Islet precursor cell (in vitro differentiated cells): ENCODE results near the gene IQSEC1.
A peak's percentile ranks its signal among the peaks of the same experiment; 100 is the strongest.

Experiments used
- DNase-seq: peaks from one replicate; pipeline ENCODE4 v3.0.0-alpha.2; 2018

Gene IQSEC1

DNA sequence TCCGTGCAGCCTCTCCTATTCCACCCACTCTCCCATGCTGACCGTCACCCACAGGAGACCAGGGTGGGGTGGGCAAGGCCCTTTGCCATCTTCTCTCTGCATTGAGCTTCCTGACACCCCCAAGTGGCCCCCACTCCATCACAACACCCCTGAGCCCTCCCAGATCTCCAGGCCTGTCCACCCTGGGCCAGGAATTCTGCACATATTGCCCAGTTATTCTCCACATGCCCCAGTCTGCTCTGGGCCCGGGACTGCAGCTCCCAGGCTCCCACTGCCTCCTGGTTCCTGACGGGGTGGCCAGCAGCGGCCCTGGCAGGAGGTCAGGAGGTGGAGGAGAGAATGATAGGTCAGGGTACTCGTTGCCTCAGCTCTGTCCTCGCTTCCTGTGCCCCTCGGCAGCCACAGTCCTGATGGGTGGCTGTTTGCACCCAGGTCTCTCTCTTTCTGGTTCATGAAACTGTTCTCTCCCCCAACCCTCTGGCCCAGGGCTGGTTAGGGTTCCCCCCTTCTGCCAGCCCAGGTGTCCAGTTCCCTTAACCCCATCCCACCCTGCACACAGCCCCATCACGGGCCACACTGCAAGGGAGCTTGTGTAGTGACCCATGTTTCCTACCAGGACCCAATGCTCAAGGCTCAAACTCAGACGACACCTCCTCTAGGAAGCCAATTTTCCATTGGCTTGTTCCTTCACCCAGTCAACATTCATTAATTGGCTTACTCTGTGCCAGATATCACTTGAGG, 47.3 kb downstream of the IQSEC1 start:
- no peak for DNase-seq

DNA sequence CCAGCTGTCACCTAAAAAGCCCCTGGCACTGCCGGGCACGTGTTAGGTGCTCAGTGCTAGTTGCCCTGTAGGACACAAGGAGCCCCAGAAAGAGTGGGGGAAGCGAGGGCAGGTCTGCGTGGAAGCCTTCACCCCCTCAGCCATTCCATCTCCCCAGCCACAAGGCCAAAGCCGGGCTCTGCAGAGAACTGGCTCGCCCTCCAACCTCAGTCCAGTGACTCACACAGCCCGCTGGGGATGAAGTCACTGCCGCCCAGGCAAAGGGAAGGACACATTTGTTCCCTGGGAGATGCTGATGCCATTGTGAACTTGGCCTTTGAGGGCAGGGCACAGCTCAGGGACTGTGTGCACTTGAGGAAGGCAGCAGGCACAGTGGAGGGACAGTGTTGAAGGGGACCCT, 48.1 kb downstream of the IQSEC1 start:
- DNase-seq: peak; percentile 81

DNA sequence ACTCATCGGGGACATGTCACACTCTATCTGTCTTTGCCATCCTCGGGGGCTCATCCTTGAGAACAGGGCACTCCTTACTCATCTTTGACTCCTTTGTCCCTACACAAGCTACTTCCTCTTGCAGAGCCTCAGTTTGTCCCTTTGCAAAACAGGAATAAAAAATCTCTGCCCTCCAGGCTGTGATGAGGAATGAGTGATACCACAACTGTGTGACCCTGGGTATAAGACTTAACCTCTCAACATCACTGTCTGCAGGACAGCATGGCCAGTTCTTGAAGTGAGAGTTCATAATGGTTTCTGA, 48.5 kb downstream of the IQSEC1 start:
- DNase-seq: no peak

DNA sequence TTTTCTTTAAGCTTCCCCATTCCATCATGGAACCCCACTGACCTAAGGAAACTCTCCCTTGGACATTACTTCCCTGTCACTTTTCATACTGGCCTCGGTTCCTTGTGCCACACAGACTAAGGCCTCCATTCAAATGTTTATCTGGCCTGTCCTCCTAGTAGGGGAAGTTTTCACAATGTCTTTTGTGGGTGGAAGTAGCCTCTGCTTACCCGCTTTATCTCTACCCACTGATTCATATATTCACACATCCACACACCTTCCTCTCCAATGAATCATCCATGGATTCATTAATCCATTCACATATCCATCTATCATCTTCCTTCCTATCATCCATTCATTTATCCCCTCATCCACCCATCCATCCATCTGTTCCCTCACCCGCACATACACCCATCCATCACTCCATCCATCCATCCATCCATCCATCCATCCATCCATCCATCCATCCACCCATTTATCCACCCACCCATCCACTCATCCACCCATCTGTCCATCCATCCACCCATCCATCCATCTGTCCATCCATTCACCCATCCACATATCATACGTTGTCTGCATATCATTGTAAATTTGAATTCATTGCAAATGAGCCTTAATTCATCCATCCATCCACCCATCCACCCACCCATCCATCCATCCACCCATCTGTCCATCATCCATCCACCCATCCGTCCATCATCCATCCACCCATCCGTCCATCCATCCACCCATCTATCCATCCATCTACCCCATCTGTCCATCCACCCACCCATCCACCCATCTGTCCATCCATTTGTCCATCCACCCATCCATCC, 49.1 kb downstream of the IQSEC1 start:
- DNase-seq: no peak

DNA sequence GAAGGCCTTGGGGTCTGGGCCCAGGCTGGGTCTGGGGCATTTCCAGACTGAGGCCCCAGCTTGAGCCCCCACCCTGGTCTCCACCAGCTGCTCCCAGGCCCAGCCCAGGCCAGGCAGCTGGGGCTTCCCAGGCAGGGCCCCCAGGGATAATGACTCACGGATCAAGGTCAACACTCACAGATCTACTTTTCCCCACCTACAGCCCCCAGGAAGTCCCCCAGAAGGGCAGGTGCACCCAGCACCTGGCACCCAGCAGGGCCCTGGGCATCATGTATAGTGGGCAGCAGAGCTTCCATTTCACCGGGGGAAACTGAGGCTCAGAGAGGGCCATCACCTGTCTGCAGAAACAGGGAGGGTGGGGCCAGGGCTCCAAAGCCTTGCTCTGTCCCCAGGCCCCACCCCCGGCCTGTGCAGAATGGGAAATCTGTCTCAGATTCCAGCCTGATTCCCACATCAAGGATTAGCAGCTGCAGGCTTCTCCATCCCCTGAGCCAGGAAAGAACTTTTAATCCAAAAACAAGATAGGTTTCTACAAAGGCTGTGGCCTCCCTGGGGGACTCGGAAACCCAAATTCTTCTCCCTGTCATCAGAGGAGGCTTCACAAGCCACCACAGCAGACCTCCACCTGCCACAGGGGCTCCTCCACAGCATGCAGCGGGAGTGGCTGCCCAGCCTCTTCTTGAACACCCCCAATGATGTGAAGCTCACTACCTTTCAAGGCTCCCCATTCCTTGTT, 49.8 kb downstream of the IQSEC1 start:
- DNase-seq: no peak

DNA sequence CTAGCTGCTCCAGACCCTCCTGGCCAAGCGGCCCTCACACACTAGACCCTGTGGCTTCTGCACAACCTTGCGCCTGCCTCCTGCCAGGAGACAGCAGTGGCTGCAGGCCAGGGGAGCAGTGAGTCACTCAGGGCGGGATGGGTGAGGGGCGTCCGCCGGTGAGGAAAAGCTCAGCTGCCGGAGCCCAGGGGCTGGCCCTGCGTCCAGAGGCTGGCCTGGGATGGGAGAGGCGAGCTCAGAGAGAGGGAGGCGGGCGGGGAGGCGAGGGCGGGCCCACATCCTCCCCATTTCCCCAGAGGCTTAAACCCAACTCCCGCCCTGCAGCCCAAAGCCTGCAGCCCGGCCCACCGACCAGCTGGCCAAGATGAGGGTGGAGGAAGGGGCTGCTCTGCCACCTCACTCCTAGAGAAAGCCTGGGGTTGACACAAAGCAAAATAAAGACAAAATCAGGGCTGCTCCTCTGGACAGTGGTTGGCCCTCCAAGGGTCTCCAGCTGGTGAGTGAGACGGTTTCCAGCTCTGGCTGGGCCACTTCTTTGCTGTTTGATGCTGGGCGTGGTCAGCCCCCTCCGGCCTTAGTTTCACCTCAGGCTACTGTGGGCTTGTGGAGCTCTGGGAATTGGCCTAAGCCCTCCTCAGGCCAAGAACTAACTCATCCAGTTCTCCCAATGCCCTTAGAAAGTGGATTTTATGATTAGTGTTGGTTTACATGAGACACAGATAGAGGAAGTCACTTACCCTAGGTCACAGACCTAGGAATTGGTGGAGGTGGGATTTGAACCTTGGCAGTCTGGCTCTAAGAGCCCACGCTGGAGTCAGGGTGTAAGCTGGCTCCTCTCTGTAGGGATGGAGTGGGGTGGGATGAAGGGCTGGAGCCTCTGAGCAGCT, 50.6 kb downstream of the IQSEC1 start:
- peak; percentile 99 for DNase-seq

DNA sequence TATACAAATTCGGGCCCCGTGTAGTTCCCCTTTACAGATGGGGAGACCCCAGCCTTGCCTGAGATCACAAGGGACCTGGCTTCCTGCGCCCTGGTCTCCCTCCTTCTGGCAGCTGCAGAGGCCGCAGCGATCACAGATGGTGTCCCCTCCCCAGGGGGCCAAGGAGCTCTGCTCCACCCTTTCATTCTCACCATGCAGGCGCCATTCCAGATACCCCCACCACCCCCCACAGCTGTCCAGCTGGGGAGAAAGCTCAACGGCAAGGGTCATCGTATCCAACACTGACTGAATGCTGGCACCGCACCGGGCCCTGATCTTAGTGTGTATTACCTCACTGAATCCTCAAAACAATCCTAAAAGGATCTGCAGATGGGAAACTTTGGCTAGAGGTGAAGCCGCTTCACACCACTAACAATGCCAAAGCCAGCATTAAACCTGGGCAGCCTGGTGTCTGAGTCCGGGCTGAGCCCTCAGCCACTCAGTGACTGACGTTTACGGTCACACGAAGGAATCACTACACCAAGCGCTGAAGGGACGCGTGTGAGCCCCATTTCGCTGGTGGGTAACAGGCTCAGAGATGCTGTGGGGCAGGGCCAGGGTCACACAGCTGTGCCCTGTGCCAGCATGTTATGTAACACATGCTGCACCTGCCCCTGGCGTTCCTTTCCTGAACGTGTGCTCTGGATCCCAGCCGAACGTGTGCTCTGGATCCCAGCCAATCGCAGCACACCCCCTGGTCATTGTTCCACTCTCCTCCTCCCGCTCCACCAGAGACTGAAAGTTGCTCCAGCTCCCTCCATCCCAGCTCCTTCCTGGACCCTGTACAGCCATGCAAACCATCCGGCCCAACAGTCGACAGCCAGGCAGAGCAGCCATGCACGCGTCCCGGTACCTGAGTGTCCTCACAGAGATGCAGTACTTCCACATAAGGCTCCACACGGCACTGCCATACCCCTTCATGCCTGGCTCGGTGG, 51.8 kb downstream of the IQSEC1 start:
- no peak for DNase-seq

DNA sequence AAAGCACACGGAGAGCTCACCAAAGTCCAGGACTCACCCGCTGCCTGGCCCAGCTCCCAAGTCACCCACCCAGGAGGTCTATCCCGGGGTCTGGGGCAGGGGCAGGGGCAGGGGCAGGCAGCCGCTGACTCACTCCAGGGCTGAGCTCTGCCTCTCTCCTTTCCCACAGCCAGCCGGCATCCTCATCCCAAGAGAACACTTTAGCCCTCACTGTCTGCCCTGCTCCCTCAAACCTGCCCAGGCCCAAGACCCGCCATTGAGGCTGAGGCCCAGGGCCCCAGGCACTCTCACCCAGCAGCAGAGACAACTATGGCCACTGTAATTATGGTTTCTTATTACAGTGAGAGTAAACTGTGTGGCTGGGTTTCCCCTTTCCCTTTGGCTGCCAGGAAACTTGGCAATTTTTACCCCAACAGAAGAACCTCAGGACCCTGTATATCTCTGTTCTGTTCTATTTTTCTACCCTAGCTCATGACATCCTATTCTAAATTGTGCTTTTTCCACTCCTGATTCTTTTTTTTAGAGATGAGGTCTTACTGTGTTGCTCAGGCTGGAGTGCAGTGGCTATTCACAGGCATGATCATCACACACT, 53.0 kb downstream of the IQSEC1 start:
- peak; percentile 83 for DNase-seq

DNA sequence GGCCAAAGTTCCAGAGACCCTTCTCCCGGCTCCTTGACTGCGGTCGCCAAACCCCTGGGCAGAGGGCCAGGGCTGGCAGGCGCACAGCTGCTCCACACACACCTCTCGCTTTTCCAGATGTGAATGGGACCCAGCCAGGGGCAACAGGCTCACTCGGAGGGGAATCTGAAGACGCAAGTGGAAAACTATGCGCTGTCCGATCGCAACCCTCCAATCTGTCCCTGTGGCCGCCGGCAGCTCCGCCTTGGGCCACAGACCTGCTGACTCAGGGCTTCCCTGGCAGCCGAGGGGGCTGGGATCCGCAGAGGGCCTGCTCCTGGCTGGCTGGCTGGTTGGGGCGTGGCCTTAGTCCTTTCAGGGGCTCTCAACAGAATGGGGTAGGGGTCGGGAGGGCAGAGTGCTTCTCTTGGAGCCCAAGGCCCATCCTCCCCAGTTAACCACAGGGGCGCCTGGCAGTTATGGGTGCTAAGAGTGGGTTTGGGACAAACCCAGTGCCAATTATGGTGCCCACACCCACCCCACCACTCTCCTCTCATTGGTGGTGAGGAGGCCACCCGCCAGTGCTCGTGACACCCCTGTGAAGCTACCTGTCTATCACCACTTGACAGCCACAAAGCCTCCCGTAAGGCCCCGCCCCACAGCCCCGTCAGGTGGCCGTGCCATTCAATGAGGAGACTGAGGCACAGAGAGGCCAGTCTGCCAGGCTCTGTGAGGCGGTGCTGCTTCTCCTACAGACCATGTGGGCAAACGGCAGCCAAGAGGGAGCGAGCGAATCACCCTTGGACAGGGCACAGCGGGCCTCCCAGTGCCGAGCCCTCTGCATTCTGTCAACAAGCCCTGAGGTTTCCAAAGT, 53.8 kb downstream of the IQSEC1 start:
- DNase-seq: peak; percentile 96

DNA sequence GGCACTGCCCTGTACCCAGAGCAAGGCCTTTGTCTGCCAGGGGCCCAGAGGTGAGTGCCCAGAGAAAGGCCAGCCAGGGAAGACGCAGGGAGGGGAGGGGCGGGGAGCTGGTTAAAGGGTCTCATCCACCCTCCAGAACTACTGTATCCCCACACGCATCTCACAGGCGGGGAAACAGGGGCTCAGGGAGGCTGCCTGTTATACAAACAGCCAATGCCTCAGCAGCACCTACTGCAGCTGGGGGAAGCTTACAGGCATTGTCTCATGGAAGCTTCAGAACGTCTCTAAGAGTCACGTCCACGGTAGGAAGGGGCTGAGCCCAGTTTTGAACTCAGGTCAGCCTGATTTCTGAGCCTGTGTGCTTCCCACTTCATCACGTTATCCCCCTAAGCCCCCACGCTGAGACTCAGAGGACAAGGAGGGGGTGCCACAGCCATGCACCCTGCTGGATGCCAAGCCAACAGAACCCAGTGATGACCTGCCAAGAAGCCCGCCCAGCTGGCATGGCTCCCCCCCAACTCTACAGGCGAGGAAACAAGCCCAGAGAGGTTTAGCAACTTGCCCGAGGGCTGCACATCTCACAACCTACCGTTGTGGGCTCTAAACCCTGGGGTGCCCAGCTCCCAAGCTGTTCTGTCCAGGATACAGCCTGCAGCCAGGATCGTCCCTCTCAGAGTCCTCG, 54.5 kb downstream of the IQSEC1 start:
- DNase-seq: no peak

DNA sequence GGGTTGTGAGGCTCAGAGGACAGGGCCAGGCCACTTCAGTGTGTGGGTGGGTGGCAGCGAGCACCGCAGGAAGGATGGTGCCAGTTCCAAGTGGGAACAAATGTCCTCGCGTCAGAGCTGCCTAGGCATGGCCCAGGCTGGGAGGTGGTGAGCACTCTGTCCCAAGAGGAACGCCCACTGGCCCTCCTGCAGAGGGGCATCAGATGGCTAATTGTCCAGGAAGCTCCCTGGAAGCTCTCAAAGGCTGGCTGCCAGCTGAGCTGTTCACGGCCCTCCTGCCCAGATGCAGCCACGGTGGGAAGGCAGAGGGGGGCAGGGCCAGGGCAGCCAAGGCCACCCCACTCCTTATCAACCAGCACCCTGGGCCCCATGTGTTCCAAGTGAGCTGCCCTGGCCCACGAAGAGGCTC, 55.2 kb downstream of the IQSEC1 start:
- no peak for DNase-seq

DNA sequence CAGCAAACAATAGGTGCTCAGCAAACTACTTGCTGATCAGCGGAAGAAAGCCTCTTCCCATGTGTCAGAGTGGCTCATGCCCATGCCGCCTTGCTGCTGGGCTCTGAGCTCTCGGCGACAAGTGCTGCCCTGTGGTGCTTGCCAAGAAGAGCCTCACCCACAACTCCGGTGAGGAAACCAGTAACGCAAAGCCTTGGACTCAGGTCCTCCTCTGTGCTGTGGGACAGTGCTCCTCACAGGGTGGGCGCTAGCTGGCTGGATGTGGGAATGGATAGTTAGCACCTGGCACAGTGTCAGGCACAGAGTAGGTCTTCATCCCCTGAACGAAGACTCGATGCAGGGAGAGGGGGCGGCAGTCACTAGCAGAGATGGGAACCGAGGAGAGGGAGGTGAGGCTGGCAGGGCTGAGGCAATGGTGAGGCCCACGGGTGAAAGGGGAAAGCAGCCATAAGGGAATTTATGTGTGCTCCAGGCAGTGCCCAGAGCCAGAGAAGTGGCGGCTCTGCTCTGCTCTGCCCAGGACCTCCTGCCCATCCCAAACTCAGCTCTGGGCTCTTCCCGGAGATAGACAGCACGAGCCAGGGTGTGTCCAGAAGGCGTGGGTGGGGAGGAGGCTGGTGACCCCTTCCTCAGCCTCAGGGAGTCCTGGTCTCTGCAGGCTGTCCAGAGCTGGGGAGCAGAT, 55.7 kb downstream of the IQSEC1 start:
- DNase-seq: no peak

DNA sequence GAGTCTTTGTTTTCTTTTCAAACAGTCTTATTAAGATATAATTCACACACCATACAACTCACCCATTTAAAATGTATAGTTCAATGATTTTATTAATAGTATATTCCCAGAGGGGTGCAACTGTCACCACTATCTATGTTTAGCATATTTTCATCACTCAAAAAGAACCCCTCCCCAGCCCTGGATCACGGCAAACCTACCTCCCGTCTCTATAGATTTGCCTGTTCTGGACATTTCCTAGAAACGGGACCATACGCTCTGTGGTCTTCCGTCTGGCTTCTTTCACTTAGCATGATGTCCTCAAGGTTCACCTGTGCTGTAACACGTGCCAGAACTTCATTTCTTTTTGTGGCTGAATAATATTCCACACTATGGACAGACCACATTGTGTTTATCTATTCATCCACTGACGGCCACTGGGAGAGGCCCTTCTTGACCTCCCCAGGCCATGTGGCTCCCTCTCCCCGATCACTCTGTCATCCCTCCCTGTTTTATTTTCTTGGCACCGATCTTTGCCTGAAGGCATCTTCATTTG, 56.4 kb downstream of the IQSEC1 start:
- no peak for DNase-seq

DNA sequence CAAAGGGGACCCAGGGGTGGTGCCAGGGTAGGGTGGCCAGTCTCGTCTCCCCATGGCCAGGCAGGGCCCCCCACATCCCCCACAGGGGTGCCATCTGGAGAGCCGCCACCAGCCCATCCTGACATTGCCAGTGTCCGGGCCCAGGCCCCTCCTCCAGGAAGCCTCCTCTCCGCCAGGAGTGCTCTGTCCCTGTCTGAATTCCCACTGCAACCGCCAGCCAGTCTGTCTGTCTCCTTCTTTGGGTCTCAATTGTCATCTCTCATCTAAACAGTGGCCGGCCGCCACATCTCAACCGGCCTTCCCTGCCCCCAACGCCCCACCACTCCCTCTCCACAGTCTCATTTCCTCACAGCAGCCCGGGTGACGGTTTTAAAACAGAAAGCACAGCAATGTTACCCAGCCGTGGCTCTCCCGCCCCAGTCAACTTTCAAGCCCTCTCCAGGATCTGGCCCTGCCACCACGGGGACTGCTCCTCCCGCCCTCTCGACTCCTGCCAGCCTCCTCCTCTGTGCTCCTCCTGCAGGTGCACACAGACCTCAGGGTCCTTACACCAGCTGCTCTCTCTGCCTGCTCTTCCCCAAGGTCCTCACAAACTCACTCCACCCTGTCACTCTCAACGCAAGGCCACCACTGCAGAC, 57.0 kb downstream of the IQSEC1 start:
- DNase-seq: no peak

DNA sequence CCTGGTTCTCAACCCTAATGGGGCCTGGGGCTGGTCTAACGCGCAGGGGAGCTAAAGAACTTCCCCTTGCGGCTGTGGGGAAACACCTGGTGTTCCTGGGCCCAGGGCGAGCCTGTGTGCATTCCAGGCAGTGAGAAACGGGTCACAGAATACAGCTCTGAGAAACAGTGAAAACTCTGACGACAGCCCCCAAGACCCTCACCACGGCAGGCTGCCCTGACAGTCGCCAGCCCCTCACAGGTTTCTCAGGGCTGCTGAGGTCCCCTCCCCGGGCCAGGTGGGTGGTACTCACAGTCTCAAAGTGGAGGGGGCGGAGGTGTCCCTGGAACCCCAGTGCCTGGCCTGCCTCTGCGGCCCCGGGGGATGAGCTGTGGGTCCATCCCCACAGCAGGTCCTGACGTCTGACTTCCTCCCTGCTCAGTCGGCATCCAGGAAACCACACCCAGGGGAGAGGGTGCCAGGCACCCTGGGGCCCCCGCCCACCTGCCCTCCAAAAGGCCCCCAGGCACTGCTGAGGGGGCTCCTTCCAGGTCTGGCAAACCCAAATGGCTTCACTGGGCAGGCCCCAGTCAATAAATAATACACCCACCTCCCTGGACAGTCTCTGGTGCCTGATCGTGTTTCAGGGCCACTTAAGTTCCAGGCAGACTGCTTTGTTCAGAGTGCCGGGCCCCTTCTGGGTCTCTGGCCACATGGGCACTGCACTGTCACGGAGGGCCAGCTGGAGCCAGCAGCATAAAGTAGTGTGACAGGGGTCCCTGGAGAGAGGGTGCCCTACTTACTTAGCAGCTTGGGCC, 57.7 kb downstream of the IQSEC1 start:
- no peak for DNase-seq

DNA sequence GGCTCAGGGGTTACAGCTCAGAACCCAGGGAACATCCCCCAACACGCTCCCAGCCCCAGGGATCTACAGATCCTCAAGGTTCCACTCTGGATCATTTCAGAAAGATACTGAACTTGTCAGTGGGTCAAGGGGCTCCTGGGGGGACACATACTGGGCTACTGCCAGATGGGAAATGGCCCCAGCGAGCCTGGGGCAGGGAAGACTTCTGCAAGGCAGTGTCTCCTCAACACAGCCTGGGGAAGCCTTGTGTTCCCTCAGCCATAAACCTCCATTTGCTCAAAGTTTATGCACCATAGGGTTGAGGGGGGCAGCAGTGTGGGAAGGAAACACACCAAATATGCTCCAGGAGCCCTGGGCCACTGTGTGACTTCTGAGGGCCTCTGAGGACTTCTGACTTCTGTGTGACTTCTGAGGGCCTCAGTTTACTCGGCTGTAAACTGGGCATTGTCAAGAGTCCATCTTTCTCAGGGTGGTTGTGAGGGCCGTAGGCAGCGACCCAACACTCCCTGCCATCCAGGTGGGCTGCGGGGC, 58.4 kb downstream of the IQSEC1 start:
- DNase-seq: no peak
